ENCODE results near the gene ZNF76.
A peak's percentile ranks its signal among the peaks of the same experiment; 100 is the strongest.

The ZNF76 gene

DNA sequence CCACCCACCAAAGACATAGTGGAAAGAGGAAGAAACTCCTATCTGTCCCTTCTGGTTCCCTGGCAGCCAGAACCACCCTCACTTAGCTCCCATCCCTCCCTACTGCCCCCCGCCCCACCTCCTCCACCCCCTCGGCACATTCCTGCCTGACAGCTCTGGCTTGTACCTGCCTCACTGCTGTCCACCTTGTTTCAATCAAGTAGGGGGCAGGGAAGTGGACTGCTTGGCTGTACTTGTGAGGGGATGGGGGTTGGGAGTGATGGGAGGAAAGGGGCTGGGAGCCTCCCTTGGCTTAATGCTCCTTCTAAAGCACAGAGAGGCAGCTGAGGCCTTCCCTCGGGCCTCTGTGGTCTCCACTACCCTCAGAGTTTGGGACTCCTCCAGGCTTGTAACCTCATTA is 22.1 kb upstream of the ZNF76 start:
- DNase-seq, result no peak

DNA sequence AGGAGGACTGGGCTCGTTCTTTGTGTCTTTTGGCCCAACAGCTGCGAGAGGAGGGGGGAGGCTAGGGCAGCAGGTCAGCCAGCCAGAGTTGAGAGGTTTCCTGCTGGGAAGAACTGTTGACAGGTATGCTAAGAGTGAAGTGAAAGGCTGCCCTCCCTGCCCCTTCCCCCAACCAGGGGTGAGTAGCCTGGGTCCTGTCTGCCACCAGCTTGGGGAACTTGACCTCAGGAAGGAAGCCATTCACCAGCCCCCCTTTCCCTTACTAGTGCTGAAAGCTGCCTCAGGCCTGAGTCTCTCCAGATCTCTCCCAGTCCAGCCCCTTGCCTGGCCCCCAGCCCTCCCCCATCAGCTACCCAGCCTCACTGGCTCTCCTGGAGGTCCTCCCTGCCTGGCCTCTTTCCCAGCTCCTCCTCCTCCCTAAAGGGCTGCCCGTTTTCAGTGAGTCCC is 20.7 kb upstream of the ZNF76 start:
- no peak for DNase-seq

DNA sequence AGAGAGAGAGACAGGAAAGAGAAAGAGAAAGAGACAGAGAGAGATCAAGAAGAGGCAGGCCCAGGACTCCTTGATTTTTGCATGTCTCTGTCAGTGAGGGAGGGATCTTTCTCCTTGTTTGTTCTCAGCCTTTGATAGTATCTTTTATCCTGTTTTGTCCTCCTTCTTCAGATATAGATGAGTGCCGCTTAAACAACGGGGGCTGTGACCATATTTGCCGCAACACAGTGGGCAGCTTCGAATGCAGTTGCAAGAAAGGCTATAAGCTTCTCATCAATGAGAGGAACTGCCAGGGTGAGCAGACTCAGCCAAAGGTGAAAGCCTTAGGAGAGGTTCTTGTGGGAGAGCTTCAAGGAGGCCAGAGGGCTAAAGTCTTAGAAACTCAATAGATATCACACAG is 20.0 kb upstream of the ZNF76 start:
- no peak for DNase-seq

DNA sequence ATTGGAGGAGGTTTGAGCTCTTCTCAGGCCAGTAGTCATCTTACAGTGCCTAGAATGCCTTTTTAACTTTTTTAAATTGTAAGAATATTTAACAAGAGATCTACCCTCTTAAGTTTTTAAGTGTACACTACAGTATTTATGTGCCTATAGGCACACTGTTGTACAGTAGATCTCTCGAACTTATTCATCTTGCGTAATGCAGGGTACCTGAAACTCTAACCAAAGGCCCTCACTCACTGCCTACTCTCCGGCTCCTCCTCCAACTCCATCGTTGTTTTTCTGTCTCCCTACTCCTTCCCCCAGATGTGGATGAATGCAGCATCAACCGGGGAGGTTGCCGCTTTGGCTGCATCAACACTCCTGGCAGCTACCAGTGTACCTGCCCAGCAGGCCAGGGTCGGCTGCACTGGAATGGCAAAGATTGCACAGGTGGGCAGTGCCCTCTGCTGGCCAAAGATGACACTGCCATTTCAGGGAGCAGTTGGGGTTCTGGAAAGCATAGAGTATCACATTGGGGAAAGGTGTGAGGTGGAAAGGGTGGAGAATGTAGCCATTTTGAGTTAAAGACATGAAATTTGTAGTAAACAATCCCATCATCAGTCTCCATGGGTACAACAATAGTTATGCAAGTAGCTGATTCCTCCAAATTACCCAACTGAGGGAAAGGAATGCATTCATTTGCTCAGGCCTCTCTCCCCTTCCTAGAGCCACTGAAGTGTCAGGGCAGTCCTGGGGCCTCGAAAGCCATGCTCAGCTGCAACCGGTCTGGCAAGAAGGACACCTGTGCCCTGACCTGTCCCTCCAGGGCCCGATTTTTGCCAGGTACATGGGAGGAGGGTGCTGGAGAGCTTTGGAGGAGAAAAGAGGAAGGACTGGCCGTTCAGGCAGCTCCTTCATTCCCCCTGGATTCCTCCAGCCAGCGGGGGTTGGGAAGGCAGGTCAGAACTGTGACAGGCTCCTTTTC is 18.4 kb upstream of the ZNF76 start:
- DNase-seq, result peak; percentile 74

DNA sequence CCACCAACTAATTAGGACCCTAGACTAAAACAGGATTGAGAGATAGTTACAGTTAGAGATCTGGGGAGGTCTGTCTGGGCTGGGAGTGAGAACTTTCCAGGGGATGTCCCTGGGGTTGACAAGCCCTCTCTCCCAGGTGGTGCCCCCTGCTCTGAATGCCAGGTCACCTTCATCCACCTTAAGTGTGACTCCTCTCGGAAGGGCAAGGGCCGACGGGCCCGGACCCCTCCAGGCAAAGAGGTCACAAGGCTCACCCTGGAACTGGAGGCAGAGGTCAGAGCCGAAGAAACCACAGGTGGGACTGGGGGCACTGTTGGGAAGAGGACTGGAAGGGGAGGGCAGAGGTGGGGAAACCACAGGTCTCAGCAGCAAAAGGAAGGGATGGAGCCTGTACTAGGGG is 17.0 kb upstream of the ZNF76 start:
- no peak for DNase-seq

DNA sequence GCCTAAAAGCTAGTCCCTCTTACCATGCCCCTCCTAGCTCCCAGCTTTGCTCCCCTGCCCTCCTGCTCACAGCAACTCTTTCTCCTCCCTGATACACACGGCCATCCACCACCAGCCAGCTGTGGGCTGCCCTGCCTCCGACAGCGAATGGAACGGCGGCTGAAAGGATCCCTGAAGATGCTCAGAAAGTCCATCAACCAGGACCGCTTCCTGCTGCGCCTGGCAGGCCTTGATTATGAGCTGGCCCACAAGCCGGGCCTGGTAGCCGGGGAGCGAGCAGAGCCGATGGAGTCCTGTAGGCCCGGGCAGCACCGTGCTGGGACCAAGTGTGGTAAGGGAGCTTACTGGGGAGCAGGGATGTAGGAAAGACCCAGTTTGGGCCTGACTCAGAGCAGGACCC is 16.6 kb upstream of the ZNF76 start:
- no peak for DNase-seq

DNA sequence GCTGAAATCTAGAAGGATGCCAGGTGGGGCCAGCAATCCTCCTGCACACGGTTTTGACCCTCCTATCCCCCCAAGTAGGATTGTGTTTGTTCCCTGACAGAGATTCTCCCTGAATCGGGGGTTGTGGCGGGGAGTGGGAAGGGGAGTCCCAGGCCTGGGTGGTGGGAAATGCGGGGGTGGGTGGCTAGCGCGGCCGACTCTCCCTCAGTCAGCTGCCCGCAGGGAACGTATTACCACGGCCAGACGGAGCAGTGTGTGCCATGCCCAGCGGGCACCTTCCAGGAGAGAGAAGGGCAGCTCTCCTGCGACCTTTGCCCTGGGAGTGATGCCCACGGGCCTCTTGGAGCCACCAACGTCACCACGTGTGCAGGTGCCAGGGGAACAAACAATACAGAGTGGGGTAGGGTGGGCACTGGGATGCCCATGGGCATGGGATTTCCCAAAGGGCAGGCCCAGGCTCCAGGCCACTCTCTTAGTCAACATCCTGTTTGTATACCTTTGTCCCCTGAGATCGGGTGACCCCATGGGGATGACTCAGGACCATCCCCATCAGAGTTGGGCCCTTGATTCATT is 16.1 kb upstream of the ZNF76 start:
- DNase-seq, result no peak

DNA sequence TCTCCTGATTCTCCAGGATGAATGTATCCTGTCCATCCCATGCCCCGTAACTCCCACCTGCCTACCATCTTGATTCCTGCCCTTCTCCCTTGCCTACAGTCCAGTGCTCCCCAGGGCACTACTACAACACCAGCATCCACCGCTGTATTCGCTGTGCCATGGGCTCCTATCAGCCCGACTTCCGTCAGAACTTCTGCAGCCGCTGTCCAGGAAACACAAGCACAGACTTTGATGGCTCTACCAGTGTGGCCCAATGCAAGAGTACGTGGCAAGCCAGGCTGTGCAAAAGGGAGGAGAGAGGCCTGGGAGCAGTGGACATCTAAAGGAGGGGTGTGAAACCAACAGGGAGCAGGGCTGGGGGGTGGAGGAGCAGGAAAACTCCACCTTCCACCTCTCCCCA is 15.0 kb upstream of the ZNF76 start:
- DNase-seq, result no peak

DNA sequence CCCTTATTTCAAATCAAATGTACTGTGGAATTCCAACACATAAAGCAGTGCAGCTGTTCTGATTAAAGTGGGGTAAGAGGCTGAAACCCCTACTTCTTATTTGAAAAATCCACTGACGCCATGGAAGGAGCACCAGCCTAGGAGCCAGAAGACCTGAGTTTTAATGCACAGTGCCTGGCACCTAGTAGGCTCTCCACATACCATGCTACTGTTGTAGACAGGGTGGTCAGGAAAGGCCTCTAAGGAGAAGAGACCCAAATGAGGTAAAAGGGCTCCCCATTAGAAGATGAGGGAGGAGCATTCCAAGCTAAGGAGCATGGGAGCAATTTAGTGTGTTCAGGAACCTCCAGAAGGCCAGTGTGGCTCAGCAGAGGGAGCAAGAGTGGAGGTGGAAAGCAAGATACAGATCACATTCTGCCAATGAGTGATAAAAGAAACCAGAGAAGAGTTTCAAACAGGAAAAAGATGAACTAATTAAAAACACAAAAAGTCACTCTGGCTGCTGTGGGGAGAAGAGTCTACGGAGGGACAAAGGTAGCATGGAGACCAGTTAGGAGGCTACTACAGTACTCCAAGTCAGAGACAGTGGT is 11.8 kb upstream of the ZNF76 start:
- no peak for DNase-seq

DNA sequence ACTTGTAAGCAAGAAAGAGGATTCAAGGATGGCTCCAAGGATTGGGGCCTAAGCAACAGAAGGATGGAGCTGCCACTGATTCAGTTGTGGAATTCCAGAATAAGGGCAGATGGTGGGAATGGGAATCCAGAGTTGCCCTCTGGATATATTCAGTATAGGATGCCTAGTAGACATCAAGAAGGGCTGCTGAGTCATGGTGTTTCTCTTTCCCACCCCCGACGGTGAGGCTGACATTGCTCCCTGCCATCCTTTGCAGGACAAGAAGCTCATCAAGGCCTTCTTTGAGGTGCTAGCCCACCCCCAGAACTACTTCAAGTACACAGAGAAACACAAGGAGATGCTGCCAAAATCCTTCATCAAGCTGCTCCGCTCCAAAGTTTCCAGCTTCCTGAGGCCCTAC is 11.2 kb upstream of the ZNF76 start:
- no peak for DNase-seq

DNA sequence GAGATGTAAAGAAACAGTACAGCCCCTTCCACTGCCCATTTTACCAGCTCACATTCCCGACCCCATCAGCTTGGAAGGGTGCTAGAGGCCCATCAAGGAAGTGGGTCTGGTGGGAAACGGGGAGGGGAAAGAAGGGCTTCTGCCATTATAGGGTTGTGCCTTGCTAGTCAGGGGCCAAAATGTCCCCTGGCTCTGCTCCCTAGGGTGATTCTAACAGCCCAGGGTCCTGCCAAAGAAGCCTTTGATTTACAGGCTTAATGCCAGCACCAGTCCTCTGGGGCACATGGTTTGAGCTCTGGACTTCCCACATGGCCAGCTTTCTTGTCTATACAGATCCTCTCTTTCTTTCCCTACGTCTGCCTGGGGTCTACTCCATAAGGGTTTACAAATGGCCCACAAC is 10.6 kb upstream of the ZNF76 start:
- DNase-seq, result no peak

DNA sequence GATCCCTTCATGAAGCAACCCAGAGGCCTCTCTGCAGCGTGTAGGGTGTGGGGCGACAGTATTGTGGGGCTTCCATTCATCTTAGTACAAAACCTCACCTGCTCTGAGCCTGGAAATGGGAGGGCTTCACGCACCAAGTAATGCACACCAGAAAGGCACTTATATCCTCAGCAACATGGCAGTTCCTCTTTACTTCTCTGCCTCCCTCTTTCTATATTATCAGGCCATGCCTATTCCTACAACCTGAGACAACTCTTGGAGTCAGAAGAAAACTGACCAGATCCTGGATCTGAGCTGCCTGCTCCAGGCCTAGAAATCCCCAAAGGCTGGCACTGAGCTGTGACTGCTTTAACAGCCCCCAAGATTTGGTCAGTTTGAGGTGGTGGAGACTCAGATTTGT is 7.6 kb upstream of the ZNF76 start:
- no peak for DNase-seq

DNA sequence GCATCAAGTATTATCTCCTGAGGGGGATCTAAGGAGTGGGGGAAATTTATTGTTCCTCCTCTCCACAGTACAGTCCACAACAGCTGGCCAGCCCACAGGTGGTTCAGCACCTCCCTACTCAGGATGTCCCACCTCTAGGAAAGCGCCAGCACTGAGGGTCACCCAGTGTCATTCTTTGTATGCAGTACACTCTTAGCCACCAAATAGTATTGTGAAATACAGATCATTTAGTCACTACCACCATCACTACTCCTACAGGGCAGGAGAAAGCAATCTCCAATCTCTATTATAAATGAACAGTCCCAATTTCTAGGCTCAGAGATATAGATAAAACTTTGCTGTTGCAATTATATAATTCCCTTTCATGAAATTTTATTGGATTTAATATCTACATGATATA is 6.3 kb upstream of the ZNF76 start:
- no peak for DNase-seq

DNA sequence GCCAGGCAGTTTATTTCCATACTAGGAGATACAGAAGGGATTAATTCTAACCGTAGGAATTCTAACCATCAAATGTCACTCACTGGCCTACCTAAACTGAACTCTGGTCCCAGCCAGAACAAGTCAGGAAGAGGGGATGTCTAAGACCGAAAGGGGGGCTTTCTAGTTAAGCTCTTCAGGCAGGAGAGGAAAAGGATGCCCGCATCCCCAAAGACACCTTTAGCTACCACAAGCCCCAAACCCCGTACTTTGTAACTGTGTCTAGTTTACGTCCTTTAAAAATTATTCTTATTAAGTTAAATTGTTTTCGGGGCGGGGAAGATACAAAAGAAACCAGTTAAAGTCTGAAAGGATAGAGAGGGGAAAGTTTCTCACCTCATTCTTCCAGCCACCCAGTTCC is 1.2 kb upstream of the ZNF76 start:
- no peak for DNase-seq

DNA sequence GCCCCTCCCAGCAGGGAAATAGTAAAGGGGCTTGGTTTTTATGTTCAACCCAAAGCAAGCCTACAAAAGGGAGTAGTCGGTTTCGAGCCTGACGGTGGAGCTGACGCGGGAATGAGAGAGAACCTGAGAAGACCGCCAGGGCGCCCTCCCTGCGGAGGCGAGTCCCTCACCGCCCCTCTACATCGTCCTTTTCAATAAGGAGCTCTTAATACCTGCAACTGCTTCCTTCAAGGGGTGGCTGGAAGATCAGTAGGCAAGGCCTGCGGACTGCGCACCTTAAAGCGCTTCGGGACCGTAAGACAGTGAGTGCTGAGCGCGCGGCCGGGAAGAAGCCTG is 709 bp upstream of the ZNF76 start:
- no peak for DNase-seq

DNA sequence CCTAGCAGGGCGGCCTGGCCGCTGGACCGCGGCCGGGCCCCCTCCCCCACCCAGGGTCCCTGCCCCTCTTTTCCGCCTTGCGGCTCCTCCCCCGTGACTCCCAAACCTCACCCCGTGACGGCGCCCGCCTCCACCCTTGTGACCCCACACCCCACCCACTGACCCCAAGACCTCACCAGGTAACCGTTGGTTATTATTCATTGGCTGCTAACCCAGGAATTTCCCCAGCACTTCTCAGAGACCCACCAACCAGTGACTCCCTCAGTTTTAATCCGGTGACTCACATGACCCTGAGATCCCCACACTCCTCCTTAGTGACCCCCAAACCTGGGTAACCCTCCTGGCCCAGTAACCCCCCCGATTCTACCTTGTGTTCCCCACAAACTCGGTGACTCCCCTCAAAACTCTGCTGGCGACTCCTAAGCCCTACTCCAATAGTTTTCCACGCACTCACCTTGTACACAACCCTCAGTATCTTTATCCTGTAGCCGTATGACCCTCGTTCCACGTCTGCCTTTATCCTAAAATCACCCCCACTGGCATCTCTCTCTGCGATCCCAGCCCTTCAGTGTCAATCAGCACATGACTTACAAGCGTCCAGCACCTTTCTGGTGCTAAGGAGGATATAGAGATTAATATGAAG is 534 bp downstream of the ZNF76 start:
- peak; percentile 75 for DNase-seq

DNA sequence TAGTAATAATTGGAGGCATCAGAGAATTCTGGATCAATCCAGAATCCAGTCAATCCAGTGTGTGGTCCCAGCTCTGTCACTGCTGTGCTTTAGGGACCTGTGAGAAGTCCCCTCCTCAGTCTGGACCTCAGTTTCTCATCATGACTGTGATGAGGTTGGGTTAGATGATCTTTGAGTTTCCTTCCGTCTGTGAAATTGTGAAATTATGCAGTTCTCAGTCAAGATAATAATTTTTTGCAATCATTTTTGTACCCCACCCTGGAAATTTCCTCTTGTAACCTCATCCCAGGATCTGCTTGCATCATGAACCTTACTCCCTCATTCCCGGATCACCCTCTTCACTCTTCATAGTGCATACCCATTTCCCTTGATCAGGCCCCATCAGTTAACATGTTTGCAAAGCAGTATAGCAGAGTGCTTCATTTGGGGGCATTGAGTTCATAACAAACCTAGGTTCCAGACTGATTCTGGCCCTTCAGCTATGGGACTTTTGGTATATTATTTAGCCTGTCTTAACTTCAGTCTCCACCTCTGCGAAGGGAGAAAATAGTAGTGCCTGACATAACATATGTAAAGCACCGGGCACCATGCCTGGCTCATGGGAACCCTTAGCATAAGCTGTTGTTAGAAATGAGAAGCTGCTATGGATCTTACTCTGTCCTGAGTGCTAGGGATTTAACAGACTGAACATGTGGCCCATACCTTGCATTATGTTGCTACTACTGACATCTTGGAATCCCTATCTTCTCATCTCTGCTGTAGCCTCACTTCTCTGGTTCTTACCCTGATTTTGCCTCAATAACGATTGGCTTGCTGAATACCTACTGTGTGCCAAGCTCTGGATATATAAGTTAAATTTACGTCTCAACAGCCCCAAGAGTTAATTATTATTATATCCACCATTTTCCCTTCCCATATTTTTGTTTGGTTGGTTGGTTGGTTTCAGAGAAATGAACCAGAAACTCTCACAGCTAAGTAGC is 1.3 kb downstream of the ZNF76 start:
- DNase-seq, result no peak

DNA sequence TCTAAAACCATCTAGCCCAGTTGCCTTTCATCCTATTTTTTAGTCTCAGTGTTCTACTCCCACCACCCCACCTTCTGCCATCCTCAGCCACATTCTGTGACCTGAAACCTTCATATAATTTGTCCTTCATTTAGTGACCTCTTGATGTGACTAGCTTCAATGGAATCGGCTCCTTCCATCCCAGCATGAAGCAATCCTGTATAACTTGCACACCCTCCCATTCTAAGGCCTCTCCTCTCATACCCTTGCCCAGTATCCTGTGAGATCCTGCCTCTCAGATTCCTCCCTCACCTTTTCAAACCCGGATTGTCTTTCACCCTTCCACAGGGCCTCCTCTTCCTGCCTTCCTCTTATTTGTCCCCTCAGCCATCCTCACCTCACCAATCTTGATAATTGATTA is 3.1 kb downstream of the ZNF76 start:
- no peak for DNase-seq

DNA sequence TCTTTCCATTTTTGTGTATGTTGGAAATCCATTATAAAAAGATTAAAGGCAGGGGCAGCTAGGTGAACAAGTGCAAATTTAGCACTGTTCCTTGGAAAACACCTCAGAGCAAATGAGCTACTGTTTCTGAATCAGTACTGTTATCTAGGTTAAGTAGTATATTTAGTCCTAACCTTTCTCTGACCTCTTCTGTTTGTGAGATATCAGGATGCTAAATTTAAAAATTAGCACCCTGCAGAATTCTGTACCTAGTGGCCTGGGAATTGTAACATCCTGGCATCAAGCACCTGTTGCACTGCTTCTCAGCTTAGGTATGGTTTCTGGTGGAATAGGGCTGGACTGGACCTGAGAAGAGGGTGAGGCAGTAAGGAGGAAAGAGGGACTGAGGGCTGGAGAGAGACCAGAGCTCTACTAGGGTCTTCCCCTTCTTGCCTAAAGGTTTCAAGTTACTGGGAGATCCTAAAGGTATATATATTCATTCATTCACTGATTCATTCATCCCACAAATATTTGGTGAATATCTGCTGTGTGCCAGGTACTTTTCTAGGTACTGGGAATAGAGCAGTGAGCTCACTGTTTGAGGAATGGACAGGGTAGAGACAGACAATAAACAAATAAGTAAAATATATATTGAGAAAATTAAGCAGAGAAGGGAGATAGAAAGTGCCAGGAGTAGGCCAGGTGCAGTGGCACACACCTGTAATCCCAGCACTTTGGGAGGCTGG is 5.2 kb downstream of the ZNF76 start:
- DNase-seq, result no peak

DNA sequence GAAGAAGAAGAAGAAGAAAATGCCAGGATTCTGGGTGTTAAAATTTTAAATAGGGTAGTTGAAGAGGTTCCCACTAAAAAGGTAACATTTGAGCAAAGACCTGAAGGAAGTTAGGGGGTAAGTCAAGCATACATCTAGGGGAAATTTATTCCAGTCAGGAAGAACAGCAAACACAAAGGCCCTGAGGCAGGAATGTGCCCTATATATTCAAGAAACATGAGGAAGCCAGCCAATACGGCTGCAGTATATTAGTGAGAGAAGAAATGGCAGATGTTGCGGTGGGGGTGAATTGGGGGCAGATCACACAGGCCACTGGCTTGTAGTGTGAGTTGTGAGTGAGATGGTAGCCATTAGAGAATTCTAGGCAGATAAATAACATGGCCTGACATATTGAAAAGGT is 6.0 kb downstream of the ZNF76 start:
- no peak for DNase-seq

DNA sequence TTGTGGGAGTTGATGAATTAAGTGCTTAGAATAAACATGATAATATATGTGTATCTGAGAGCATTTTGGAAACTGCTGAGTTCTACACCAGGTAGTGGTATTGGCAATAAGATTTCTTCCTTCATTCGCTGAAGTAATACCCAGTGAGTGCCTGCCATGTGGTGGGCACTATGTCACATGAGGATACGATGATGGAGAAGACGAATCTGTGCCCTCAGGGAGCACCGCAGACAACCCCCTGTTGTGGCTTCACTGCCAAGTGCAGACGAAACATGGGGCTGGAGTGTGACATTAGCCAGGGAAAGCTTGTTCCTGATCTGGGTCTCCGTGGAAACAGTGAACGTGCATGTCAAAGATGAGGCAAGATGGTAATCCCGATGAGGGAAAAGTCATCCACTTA is 7.9 kb downstream of the ZNF76 start:
- no peak for DNase-seq

DNA sequence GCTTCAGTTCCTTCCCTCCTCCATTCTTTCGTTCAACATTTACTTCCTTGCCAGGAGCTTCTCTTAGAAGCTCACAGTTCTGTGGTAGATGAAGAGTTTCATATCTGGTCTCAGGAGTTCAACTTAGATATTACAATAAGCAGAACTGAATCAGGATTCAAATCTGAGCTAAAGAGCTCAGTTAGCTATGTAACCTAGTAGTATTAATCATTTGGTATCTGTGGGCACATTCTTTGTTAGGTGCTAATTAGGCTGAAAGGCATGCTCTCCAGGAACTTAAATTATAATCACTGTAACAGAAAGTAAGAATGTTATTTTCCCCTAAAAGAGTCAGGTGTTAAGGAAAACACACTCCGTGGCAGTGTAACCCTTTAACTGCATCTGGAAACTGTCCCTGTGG is 8.4 kb downstream of the ZNF76 start:
- DNase-seq, result no peak

Measured in CD4-positive, alpha-beta T cell treated with Interleukin-6 for 4 hours (primary cell).